B cell (primary cell): ENCODE results near the gene C21orf58. TPM values are rescaled to one million over a fixed set of nuclear protein-coding genes. Genes with fewer than 3 reads are reported as not detected.
A peak's percentile ranks its signal among the peaks of the same experiment; 100 is the strongest.

Source experiments
- ATAC-seq: fragments of 200-7000 bp; cut with Tn5 transposase; one replicate; pipeline ENCODE4 v1.10.0; 2021; ENCODE audit warnings: low read depth, mild to moderate bottlenecking, moderate number of reproducible peaks, moderate library complexity
- CTCF ChIA-PET: fragments of 350-600 bp; sonication (Branson Sonifier 250); formaldehyde crosslinking; loops from one replicate; lab custom pipeline; 2021; ENCODE audit warnings: antibody characterized with exemption, inconsistent platforms; lab: Charles Lee
- POLR2A ChIA-PET: fragments of 350-600 bp; sonication (Branson Sonifier 250); formaldehyde crosslinking; loops from one replicate; lab custom pipeline; 2021; ENCODE audit warnings: antibody characterized with exemption; lab: Charles Lee
- DNase-seq: peaks from one replicate; pipeline ENCODE4 v3.0.0; 2013
- H2AFZ ChIP-seq: 2 replicates; pipeline ENCODE4 v1.6.1; 2012; ENCODE audit warnings: mild to moderate bottlenecking, low read depth, low read length; ENCODE audit not compliant: insufficient read depth, poor library complexity, severe bottlenecking
- H3K27ac ChIP-seq, 2 donors: 1 replicate in 1 of 2; 2 replicates in 1 of 2; pipeline ENCODE4 v1.5.1; 2012 to 2013; ENCODE audit warnings: low read length in 2 of 2, mild to moderate bottlenecking in 2 of 2, moderate library complexity in 1 of 2
- H3K27me3 ChIP-seq, 4 experiments: fragments of 200-600 bp in 1 of 4; sonication (generic) in 1 of 4; replicated peaks in 1 of 4; 1 replicate in 2 of 4; 2 replicates in 2 of 4; pipeline versions ENCODE4 v1.6.1 to v1.7.0; 2013 to 2016; ENCODE audit warnings: low read length in 3 of 4, mild to moderate bottlenecking in 2 of 4, mixed read lengths in 1 of 4, moderate library complexity in 1 of 4; ENCODE audit not compliant: insufficient read depth in 4 of 4, control insufficient read depth in 3 of 4; ENCODE audit errors: control extremely low read depth in 1 of 4
- H3K36me3 ChIP-seq, 2 experiments: replicated peaks in 1 of 2; 1 replicate in 1 of 2; 2 replicates in 1 of 2; pipeline versions ENCODE4 v1.6.1 to v1.7.1; 2013; ENCODE audit warnings: low read length in 1 of 2; ENCODE audit not compliant: insufficient read depth in 2 of 2, control insufficient read depth in 1 of 2; ENCODE audit errors: control extremely low read depth in 1 of 2, extremely low read depth in 1 of 2
- H3K4me1 ChIP-seq, 2 donors: fragments of 200-600 bp in 1 of 2; sonication (generic) in 1 of 2; 1 replicate in 1 of 2; 2 replicates in 1 of 2; pipeline versions ENCODE4 v1.5.1 to v1.6.1; 2013 to 2017; ENCODE audit warnings: low read length in 2 of 2; ENCODE audit not compliant: control insufficient read depth in 2 of 2, insufficient read depth in 2 of 2
- H3K4me2 ChIP-seq: replicated peaks from 2 replicates; pipeline ENCODE3; 2012; ENCODE audit warnings: mild to moderate bottlenecking, low read depth, low read length; ENCODE audit not compliant: poor library complexity, severe bottlenecking
- H3K4me3 ChIP-seq, 5 experiments: fragments of 200-600 bp in 1 of 5; sonication (generic) in 1 of 5; 1 replicate in 3 of 5; 2 replicates in 2 of 5; pipeline versions ENCODE4 v1.5.1 to v1.7.0; 2011 to 2016; ENCODE audit warnings: low read length in 4 of 5, mild to moderate bottlenecking in 4 of 5, low read depth in 2 of 5, control low read depth in 1 of 5, moderate library complexity in 1 of 5; ENCODE audit not compliant: insufficient read depth in 1 of 5; ENCODE audit errors: control extremely low read depth in 1 of 5, extremely low read depth in 1 of 5
- H3K79me2 ChIP-seq: fragments of 200-600 bp; sonication (generic); one replicate; pipeline ENCODE4 v1.6.0; 2016; ENCODE audit warnings: low read length; ENCODE audit not compliant: control insufficient read depth, insufficient read depth
- H3K9ac ChIP-seq: fragments of 200-600 bp; sonication (generic); 2 replicates; pipeline ENCODE4 v1.6.1; 2017; ENCODE audit warnings: mild to moderate bottlenecking, low read length, moderate library complexity
- H3K9me3 ChIP-seq, 3 donors: one replicate each; pipeline versions ENCODE4 v1.6.1 to v1.7.1; 2013; ENCODE audit warnings: low read length in 2 of 3; ENCODE audit not compliant: control insufficient read depth in 2 of 3, insufficient read depth in 1 of 3; ENCODE audit errors: control extremely low read depth in 1 of 3
- H4K20me1 ChIP-seq: 2 replicates; pipeline ENCODE4 v1.6.0; 2012; ENCODE audit warnings: mild to moderate bottlenecking, low read length; ENCODE audit not compliant: insufficient read depth, control insufficient read depth, poor library complexity, severe bottlenecking
- H3K27ac Mint-ChIP-seq: one replicate; pipeline ENCODE4 v1.8.0; 2021; ENCODE audit warnings: mixed read lengths
- H3K27me3 Mint-ChIP-seq: one replicate; pipeline ENCODE4 v1.8.0; 2021; ENCODE audit warnings: mixed read lengths
- H3K4me1 Mint-ChIP-seq: one replicate; pipeline ENCODE4 v1.8.0; 2021; ENCODE audit warnings: mixed read lengths
- H3K4me3 Mint-ChIP-seq: one replicate; pipeline ENCODE4 v1.8.0; 2021; ENCODE audit warnings: mixed read lengths
- H3K9me3 Mint-ChIP-seq: one replicate; pipeline ENCODE4 v1.8.0; 2022; ENCODE audit warnings: mixed read lengths; ENCODE audit not compliant: insufficient read depth
- EZH2 ChIP-seq: IDR thresholded peaks from 2 replicates; pipeline ENCODE4 v1.6.1; 2012; ENCODE audit warnings: borderline replicate concordance, low read depth, mild to moderate bottlenecking, moderate library complexity, low read length; ENCODE audit not compliant: insufficient read depth, poor library complexity, severe bottlenecking
- WGBS: methylation state at CpG from one replicate; pipeline ENCODE4 v1.1.5; 2013; ENCODE audit warnings: missing lambda C conversion rate; ENCODE audit not compliant: insufficient coverage; 5-methylcytosine and 5-hydroxymethylcytosine counted together
- intact Hi-C: fragments of 100-400 bp; cut with micrococcal nuclease; formaldehyde crosslinking; loops from one replicate; pipeline ENCODE4 v1.10.0; 2022
- polyA plus RNA-seq: library from polyadenylated mRNA; depleted of rRNA; stranded (reverse); fragments of >200 nt; gene quantifications from 2 replicates; pipeline ENCODE4 v1.2.3, GENCODE V29; 2012
- total RNA-seq, 2 donors: library from RNA; stranded (reverse); fragments of 120-200 nt in 1 of 2; gene quantifications; 1 replicate in 1 of 2; 2 replicates in 1 of 2; pipeline versions ENCODE4 v1.2.3 to v1.2.4, GENCODE V29; 2013 to 2022
- TF ChIP-seq, protein P1 (sequence below): fragments of 200-600 bp; IDR thresholded peaks from one replicate; pipeline ENCODE4 v1.8.0; 2022; ENCODE audit warnings: antibody characterized with exemption, mild to moderate bottlenecking

C21orf58 gene
- total and polyA plus RNA-seq, 2 donors (not counting 1 experiment from before 2014, with no cell fraction given), result 6.3 to 9.5 TPM

DNA sequence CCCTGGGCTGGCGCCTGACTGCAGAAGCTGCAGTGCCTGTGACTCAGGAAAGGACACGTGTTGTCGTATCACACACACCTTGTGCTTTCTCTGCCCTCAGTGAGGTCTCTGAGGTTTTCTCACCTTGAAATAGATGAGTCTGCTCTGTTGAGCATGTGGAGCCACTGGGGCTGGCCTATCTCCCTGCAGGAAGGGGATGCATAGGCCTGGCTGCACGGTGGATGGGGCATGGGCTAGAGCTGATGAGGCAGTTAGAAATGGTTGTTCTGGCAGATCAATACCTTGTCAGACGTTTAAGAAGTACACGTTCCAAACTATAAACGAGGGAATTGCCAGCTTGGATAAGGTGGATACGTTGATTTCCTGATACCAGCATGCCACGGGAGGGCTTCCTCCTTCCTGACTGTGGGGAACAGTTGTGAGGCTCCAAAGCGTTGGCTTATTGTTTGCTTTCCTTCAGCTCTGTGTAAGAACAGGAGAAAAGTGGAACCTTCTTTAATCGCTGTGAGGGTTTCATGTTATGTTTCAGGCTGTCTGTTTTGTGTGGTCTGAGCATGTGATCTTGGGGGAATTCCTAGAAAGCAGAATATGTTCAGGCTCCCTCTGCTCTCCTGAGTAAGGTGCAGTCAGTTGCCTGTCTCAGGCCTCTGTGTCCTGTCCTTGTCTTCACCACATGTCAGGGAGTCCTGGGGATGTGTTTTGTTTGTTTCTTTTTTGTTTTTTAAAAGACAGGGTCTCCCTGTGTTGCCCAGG, 45.0 kb upstream of the C21orf58 start:
- POLR2A ChIA-PET, result no interaction called here
- Histone ChIP-seq H3K4me2 (peak overlapping the region; percentile 55), H3K9me3 (peaks cover 0 to 5% (median 0%) of the 10 kb centered on the region in 3 donors), H3K27ac (peak overlapping the region; percentile 39 to 66), H4K20me1 (no peaks in the 10 kb centered on the region), H3K36me3 (peaks cover 0 to 28% of the 10 kb centered on the region in 2 experiments), H3K27me3 (no peaks in the 10 kb centered on the region), H2AFZ (peak overlapping the region; percentile 38), H3K4me1 (peaks cover 18 to 22% of the 10 kb centered on the region in 2 donors), H3K4me3 (peak overlapping the region in 1 of 5 experiments; percentile 26), H3K79me2 (peaks cover 18% of the 10 kb centered on the region), H3K9ac (peak overlapping the region; percentile 47)
- Mint-ChIP-seq H3K4me1 (peaks cover 22% of the 10 kb centered on the region), H3K27me3 (no peaks in the 10 kb centered on the region), H3K27ac (peak overlapping the region; percentile 88), H3K9me3 (no peaks in the 10 kb centered on the region), H3K4me3 (peak overlapping the region; percentile 74)
- no peak for TF ChIP-seq EZH2
- TF ChIP-seq, protein P1, sequence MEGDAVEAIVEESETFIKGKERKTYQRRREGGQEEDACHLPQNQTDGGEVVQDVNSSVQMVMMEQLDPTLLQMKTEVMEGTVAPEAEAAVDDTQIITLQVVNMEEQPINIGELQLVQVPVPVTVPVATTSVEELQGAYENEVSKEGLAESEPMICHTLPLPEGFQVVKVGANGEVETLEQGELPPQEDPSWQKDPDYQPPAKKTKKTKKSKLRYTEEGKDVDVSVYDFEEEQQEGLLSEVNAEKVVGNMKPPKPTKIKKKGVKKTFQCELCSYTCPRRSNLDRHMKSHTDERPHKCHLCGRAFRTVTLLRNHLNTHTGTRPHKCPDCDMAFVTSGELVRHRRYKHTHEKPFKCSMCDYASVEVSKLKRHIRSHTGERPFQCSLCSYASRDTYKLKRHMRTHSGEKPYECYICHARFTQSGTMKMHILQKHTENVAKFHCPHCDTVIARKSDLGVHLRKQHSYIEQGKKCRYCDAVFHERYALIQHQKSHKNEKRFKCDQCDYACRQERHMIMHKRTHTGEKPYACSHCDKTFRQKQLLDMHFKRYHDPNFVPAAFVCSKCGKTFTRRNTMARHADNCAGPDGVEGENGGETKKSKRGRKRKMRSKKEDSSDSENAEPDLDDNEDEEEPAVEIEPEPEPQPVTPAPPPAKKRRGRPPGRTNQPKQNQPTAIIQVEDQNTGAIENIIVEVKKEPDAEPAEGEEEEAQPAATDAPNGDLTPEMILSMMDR, result no peak
- CTCF ChIA-PET, result no interaction called here
- DNase-seq, result peak; percentile 65
- WGBS, result 43% methylated on average over 11 of the region's 11 CpGs
- peak; percentile 74 for ATAC-seq
- intact Hi-C loops, result no loop called here

DNA sequence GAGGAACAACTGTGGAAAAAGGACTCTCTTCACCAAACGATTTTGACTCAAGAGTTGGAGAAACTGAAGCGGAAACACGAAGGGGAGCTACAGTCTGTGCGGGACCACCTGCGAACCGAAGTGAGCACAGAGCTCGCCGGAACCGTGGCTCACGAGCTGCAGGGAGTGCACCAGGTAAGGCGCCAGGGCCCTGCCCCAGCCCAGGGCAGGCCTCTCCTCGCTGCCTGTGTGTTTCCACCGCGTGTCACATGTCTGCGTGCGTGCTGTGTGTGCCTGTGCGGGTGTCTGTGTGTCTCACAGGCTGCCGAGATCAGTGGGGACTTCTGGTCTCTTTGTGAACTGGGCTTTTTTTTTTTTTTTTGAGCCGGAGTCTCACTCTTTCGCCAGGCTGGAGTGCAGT, 43.3 kb upstream of the C21orf58 start:
- H3K9ac ChIP-seq, result no peak overlapping the region
- H3K79me2 ChIP-seq, result peaks cover 18% of the 10 kb centered on the region
- Mint-ChIP-seq H3K9me3 (no peaks in the 10 kb centered on the region), H3K4me3 (no peak overlapping the region), H3K4me1 (peaks cover 22% of the 10 kb centered on the region), H3K27me3 (no peaks in the 10 kb centered on the region), H3K27ac (no peak overlapping the region)
- TF ChIP-seq, protein P1, result no peak
- no peak for TF ChIP-seq EZH2
- DNase-seq, result no peak
- peaks cover 2 to 32% of the 10 kb centered on the region in 2 experiments for H3K36me3 ChIP-seq
- H2AFZ ChIP-seq, result no peak overlapping the region
- H3K27me3 ChIP-seq, result no peaks in the 10 kb centered on the region
- no peak overlapping the region for H3K27ac ChIP-seq
- peaks cover 0 to 5% (median 0%) of the 10 kb centered on the region in 3 donors for H3K9me3 ChIP-seq
- ATAC-seq, result no peak
- POLR2A ChIA-PET, result no interaction called here
- over 99% methylated on average over 19 of the region's 20 CpGs for WGBS
- H3K4me1 ChIP-seq, result peaks cover 18 to 22% of the 10 kb centered on the region in 2 donors
- H4K20me1 ChIP-seq, result no peaks in the 10 kb centered on the region
- intact Hi-C loops, result no loop called here
- no peak overlapping the region for H3K4me2 ChIP-seq
- CTCF ChIA-PET, result interaction anchor here (0.6 kb wide), 1 partner anchor 89 kb away, joined by 3 read pairs; no protein-coding TSS in a partner anchor
- H3K4me3 ChIP-seq, result no peak overlapping the region
